PC-3 (cell line): ENCODE data around the gene MVB12B. TPM values are rescaled to one million over a fixed set of nuclear protein-coding genes. Genes with fewer than 3 reads are reported as not detected.
A peak's percentile ranks its signal among the peaks of the same experiment; 100 is the strongest.

Source experiments
- ATAC-seq: fragments of 200-7000 bp; cut with Tn5 transposase; 2 replicates; pipeline ENCODE4 v1.9.1; 2020; ENCODE audit warnings: mild to moderate bottlenecking, moderate library complexity
- BruUV-seq: library from RNA; stranded (reverse); fragments of 400-500 nt; replicated peaks from 2 replicates; lab custom pipeline; 2021; lab: Mats Ljungman, UMichigan
- CTCF ChIA-PET: fragments of 300-600 bp; sonication (Branson Sonifier 250); formaldehyde crosslinking; loops from one replicate; lab custom pipeline; 2022; ENCODE audit warnings: antibody characterized with exemption; lab: Charles Lee
- POLR2A ChIA-PET: fragments of 300-600 bp; sonication (Branson Sonifier 250); formaldehyde crosslinking; loops from one replicate; lab custom pipeline; 2022; ENCODE audit warnings: antibody characterized with exemption; ENCODE audit not compliant: unreplicated experiment; lab: Charles Lee
- DNase-seq: peaks from one replicate; pipeline ENCODE4 v3.0.0-alpha.2; 2015
- H2AFZ ChIP-seq: fragments of 300-600 bp; sonication (generic); 2 replicates; pipeline ENCODE4 v1.6.0; 2016; ENCODE audit warnings: antibody characterized with exemption, low read length
- H3F3A ChIP-seq: fragments of 300-600 bp; sonication (generic); one replicate; pipeline ENCODE4 v1.6.0; 2017; ENCODE audit warnings: antibody characterized with exemption, low read length, control low read depth, mild to moderate bottlenecking; ENCODE audit not compliant: unreplicated experiment
- H3K27ac ChIP-seq: fragments of 300-600 bp; sonication (generic); 2 replicates; pipeline ENCODE4 v1.5.1; 2016; ENCODE audit warnings: mild to moderate bottlenecking, low read length
- H3K27me3 ChIP-seq: fragments of 300-600 bp; sonication (generic); 2 replicates; pipeline ENCODE4 v1.6.1; 2016; ENCODE audit warnings: low read length, mixed read lengths
- H3K36me3 ChIP-seq: fragments of 300-600 bp; sonication (generic); 2 replicates; pipeline ENCODE4 v1.6.1; 2016; ENCODE audit warnings: low read depth, mixed run types, low read length, mixed read lengths
- H3K4me1 ChIP-seq: fragments of 300-600 bp; sonication (generic); 2 replicates; pipeline ENCODE4 v1.5.1; 2016; ENCODE audit warnings: low read length; ENCODE audit not compliant: insufficient read depth
- H3K4me2 ChIP-seq: fragments of 300-600 bp; sonication (generic); 2 replicates; pipeline ENCODE4 v1.6.0; 2016; ENCODE audit warnings: low read length
- H3K4me3 ChIP-seq: fragments of 300-600 bp; sonication (generic); 2 replicates; pipeline ENCODE4 v1.5.1; 2016; ENCODE audit warnings: mild to moderate bottlenecking, low read length, mixed read lengths
- H3K79me2 ChIP-seq: fragments of 300-600 bp; sonication (generic); 2 replicates; pipeline ENCODE4 v1.6.1; 2017; ENCODE audit warnings: low read length, mixed read lengths
- H3K9ac ChIP-seq: fragments of 300-600 bp; sonication (generic); 2 replicates; pipeline ENCODE4 v1.6.0; 2016; ENCODE audit warnings: mild to moderate bottlenecking, low read length
- H3K9me2 ChIP-seq: fragments of 300-600 bp; sonication (generic); replicated peaks from 2 replicates; pipeline ENCODE4 v1.6.1; 2016; ENCODE audit warnings: mixed run types, low read length, mixed read lengths
- H3K9me3 ChIP-seq: fragments of 300-600 bp; sonication (generic); 2 replicates; pipeline ENCODE4 v1.6.1; 2016; ENCODE audit warnings: low read length, mixed read lengths
- H4K20me1 ChIP-seq: fragments of 300-600 bp; sonication (generic); 2 replicates; pipeline ENCODE4 v1.6.1; 2016; ENCODE audit warnings: low read length, mixed read lengths
- EZH2 ChIP-seq: fragments of 300-600 bp; sonication (generic); IDR thresholded peaks from one replicate; pipeline ENCODE4 v1.6.1; 2017; ENCODE audit warnings: antibody characterized with exemption, mild to moderate bottlenecking, low read length; ENCODE audit not compliant: unreplicated experiment
- EZH2phosphoT487 ChIP-seq: fragments of 300-600 bp; sonication (generic); IDR thresholded peaks from 2 replicates; pipeline ENCODE4 v1.6.1; 2018; ENCODE audit warnings: mild to moderate bottlenecking, antibody characterized with exemption, low read length, borderline replicate concordance
- intact Hi-C: fragments of 100-400 bp; cut with micrococcal nuclease; formaldehyde crosslinking; loops from 2 replicates; pipeline ENCODE4 v1.9.0; 2023
- total RNA-seq: library from RNA; depleted of rRNA; stranded (reverse); fragments of >200 nt; gene quantifications from 2 replicates; pipeline ENCODE4 v1.2.3, GENCODE V29; 2014
- TF ChIP-seq, protein P1 (sequence below): fragments of 300-600 bp; sonication (generic); conservative IDR thresholded peaks from 2 replicates; pipeline ENCODE4 v1.5.1; 2017; ENCODE audit warnings: antibody characterized with exemption, low read depth, mild to moderate bottlenecking, low read length

Gene MVB12B
- total RNA-seq, 1 experiment from 2014 or later = 7.2 TPM

DNA sequence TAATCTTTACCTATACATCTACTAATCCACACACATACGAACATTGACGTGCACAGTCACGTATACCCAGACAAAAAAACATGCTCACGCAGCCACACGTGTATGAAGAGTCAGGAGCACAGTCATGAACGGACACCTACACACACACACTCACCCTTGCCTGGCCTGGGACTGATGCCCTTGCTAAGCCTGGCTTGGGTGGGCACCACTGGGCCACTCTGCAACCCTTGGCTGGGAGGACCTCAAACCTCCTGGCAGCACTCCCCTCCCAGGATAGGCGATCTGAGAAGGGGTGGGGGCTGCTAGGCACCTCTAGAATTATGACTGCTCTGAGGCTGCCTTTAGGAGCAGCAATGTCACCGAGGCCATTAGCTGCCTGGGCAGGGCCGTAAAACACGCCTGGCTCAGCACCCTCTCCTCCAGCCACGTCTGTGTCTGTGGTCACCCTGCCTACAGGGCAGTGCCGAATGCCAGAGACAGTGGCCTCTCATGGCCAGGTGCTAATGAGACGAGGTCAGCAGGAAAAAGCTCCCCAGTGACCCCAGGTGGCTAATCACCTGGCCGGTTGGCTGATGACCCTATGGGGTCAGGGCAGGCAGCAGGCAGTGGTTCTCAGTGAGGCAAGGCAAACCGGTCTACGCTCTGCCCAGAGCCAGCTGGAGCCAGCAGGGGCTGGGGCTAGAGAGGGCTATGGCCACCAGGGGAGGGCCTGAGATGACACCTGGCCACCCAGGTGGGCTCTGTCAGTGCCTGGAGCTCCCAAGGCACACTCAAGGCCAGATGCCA lies 33.7 kb upstream of the MVB12B start:
- Histone ChIP-seq H3K9ac (no peak overlapping the region), H3K9me2 (no peaks in the 10 kb centered on the region), H3K4me1 (peaks cover 11% of the 10 kb centered on the region), H3K27ac (no peak overlapping the region), H4K20me1 (no peaks in the 10 kb centered on the region), H3K27me3 (no peaks in the 10 kb centered on the region), H3K79me2 (no peaks in the 10 kb centered on the region), H3K9me3 (no peaks in the 10 kb centered on the region), H3K36me3 (no peaks in the 10 kb centered on the region), H3K4me2 (no peak overlapping the region), H2AFZ (no peak overlapping the region), H3F3A (no peaks in the 10 kb centered on the region), H3K4me3 (no peak overlapping the region)
- ChIA-PET CTCF (no interaction called here), POLR2A (no interaction called here)
- intact Hi-C loops = no loop called here
- TF ChIP-seq, protein P1, sequence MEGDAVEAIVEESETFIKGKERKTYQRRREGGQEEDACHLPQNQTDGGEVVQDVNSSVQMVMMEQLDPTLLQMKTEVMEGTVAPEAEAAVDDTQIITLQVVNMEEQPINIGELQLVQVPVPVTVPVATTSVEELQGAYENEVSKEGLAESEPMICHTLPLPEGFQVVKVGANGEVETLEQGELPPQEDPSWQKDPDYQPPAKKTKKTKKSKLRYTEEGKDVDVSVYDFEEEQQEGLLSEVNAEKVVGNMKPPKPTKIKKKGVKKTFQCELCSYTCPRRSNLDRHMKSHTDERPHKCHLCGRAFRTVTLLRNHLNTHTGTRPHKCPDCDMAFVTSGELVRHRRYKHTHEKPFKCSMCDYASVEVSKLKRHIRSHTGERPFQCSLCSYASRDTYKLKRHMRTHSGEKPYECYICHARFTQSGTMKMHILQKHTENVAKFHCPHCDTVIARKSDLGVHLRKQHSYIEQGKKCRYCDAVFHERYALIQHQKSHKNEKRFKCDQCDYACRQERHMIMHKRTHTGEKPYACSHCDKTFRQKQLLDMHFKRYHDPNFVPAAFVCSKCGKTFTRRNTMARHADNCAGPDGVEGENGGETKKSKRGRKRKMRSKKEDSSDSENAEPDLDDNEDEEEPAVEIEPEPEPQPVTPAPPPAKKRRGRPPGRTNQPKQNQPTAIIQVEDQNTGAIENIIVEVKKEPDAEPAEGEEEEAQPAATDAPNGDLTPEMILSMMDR = no peak
- no peak for TF ChIP-seq EZH2
- no peak for ATAC-seq
- DNase-seq = no peak
- no TSS peak for BruUV-seq

DNA sequence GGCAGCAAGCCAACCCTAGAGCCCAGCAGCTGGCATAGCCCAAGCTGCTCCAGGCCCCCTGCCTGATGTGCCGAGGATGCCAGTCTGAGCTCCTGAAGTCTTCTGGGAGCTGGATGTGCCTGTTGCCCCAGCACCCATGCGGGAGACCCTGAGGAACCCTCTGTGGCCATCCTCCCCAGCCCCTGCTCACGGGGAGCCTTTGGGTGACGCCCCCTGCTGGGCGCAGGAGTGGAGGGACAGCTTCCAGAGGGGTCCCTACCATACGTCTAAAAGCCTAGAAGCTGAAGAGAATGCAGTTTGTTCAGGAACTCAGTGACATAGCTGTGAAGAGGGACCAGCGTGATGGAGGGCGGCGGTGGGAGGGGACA lies 33.1 kb upstream of the MVB12B start:
- no peak for ATAC-seq
- H3K9me3 ChIP-seq = no peaks in the 10 kb centered on the region
- no peaks in the 10 kb centered on the region for H3K36me3 ChIP-seq
- no peaks in the 10 kb centered on the region for H3K27me3 ChIP-seq
- ChIA-PET CTCF (no interaction called here), POLR2A (no interaction called here)
- H3F3A ChIP-seq = no peaks in the 10 kb centered on the region
- intact Hi-C loops = no loop called here
- H3K4me2 ChIP-seq = no peak overlapping the region
- no peak overlapping the region for H3K9ac ChIP-seq
- no TSS peak for BruUV-seq
- H3K9me2 ChIP-seq = no peaks in the 10 kb centered on the region
- no peak overlapping the region for H3K27ac ChIP-seq
- no peak overlapping the region for H2AFZ ChIP-seq
- H4K20me1 ChIP-seq = no peaks in the 10 kb centered on the region
- no peaks in the 10 kb centered on the region for H3K79me2 ChIP-seq
- no peak for DNase-seq
- TF ChIP-seq EZH2phosphoT487 (no peak), EZH2 (no peak)
- TF ChIP-seq, protein P1 = peak; percentile 45
- H3K4me3 ChIP-seq = no peak overlapping the region
- peaks cover 11% of the 10 kb centered on the region for H3K4me1 ChIP-seq

DNA sequence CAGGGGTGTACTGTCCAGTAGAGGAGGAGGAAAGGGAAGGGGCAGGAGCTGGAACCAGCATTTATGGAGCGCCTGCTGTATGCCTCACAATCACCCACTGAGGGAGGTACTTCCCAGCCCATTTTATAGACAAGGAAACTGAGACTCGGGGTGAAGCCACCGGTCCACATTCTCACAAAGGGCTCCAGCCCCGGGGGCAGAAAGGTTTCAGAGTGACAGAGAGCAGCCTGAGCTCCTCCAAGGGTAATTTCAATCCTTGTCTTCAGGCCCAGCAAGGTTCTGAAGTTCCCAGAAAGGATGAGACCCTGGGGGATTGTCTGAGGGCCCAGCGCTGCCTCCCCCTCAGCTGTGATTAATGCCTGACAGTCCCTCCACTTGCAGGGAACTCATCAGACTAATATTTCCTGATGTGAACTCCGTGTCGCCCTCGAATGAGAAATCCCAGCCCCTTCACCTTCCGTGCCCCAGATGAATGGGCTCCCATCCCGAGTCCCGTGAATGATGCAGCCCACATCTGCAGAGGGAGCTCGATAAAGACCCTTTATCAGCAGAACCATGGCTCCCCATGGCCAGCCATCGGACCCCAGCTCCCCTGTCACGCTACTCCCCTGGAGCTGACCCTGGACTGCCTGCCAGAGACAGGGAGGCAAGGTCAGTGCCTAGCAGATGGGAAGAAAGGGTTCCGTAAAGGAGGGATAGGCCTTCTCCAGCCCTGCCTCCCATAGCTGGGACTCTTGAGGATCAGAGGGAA lies 32.1 kb upstream of the MVB12B start:
- H3K4me1 ChIP-seq = peaks cover 11% of the 10 kb centered on the region
- no TSS peak for BruUV-seq
- TF ChIP-seq EZH2phosphoT487 (no peak), EZH2 (no peak)
- no peaks in the 10 kb centered on the region for H4K20me1 ChIP-seq
- no peak overlapping the region for H2AFZ ChIP-seq
- intact Hi-C loops = no loop called here
- CTCF ChIA-PET = interaction anchor here (0.6 to 1.4 kb wide), 2 partner anchors 47 to 104 kb away, joined by 3 read pairs; no protein-coding TSS in a partner anchor
- DNase-seq (no peak), ATAC-seq (no peak)
- no peaks in the 10 kb centered on the region for H3K9me3 ChIP-seq
- no peak overlapping the region for H3K4me2 ChIP-seq
- POLR2A ChIA-PET = no interaction called here
- H3K79me2 ChIP-seq = no peaks in the 10 kb centered on the region
- no peak overlapping the region for H3K27ac ChIP-seq
- H3K36me3 ChIP-seq = no peaks in the 10 kb centered on the region
- no peaks in the 10 kb centered on the region for H3K9me2 ChIP-seq
- no peaks in the 10 kb centered on the region for H3K27me3 ChIP-seq
- H3K9ac ChIP-seq = no peak overlapping the region
- no peak overlapping the region for H3K4me3 ChIP-seq
- H3F3A ChIP-seq = no peaks in the 10 kb centered on the region
